T-helper 2 cell treated with Interferon-gamma antibody and Interleukin-4, amounts not matched to agents 100 ng/mL and 5 ng/mL, for 36 hours (primary cell): ENCODE data around the gene NRBP1. TPM values are rescaled to one million over a fixed set of nuclear protein-coding genes. Genes with fewer than 3 reads are reported as not detected.

Experiments used
- intact Hi-C: fragments of 100-400 bp; cut with micrococcal nuclease; formaldehyde crosslinking; loops from one replicate; pipeline ENCODE4 v1.15.1; 2023
- total RNA-seq: library from RNA; stranded (reverse); gene quantifications from 2 replicates; pipeline ENCODE4 v1.2.3, GENCODE V29; 2022

The NRBP1 gene
- total RNA-seq, 1 donor from 2014 or later, result 87.3 TPM

DNA sequence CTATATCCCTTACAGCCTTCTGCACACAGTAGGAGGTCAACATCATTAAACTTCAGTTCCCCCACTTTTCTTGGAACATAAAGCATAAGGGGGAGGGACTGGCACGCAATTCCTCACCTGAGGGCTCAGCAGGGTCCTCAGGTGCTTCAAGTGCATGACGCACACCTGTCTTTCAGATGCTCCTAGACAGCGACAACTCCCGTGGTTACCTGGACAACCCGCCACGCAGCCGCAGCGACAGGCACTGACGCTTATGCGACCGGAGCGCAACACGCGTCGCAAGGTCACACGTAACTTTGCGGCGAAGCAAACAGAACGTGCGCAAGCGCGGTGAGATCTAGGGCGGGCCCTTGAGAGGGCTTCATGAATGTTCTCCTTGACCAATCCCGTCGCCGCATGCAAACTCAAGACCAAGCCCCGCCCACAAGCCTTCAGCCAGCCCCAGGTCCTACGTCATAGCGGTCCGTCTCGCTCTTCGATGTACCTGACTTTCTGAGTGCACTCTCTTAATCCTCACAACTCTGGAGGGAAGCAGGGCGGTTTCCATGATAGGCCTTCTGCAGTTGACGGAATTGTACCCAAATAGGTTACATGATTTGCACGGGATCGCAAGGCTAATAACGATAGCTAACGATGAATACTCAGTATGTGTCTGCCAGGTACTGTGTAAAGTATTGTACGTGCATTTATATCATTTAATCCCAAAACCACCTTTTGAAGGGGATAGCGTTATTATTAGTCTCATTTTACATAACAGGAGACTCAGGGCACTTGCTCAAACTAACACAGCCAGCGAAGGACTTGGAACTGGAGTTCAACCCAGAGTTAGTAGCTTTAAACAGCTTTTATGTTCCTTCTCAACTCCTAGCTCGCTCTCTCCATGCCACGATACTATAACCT lies 61.3 kb downstream of the NRBP1 start, which contains the start of gene IFT172:
TSS of gene IFT172 (minus strand) at position 246 of the 900 bp plus-strand sequence. CDS start at position 156, 90 bp downstream.
- intact Hi-C loops, result loop anchor here (1.0 to 2.0 kb wide), 7 partner anchors 61 to 194 kb away; partner anchors contain the start of genes CCDC121, EIF2B4, GPN1 and GTF3C2

Other genes starting within 250 kb of the NRBP1 start
- 78.3 and 82.5 TPM in 2 replicates for gene ATRAID, start 216.6 kb upstream of the NRBP1 start, total RNA-seq
- 48.5 and 54.4 TPM in 2 replicates for gene SLC5A6, start 216.4 kb upstream of the NRBP1 start, total RNA-seq
- 86.4 and 87.1 TPM in 2 replicates for gene CAD, start 211.3 kb upstream of the NRBP1 start, total RNA-seq
- gene SLC30A3, start 165.6 kb upstream of the NRBP1 start, total RNA-seq, result 0.14 and 0.48 TPM in 2 replicates
- gene DNAJC5G, start 153.2 kb upstream of the NRBP1 start, total RNA-seq, result not detected in 2 replicates
- gene TRIM54, start 146.2 kb upstream of the NRBP1 start, total RNA-seq, result 0.16 TPM in 1 of 2 replicates, not detected in the other
- 1.5 and 2.0 TPM in 2 replicates for gene UCN, start 120.2 kb upstream of the NRBP1 start, total RNA-seq
- gene MPV17, start 105.5 kb upstream of the NRBP1 start, total RNA-seq, result 75.7 and 80.0 TPM in 2 replicates
- gene GTF3C2, start 71.9 kb upstream of the NRBP1 start, total RNA-seq, result 72.2 and 75.6 TPM in 2 replicates
- 39.0 and 43.0 TPM in 2 replicates for gene EIF2B4, start 58.3 kb upstream of the NRBP1 start, total RNA-seq
- 116 and 118 TPM in 2 replicates for gene SNX17, start 58.0 kb upstream of the NRBP1 start, total RNA-seq
- 13.1 and 13.2 TPM in 2 replicates for gene ZNF513, start 47.9 kb upstream of the NRBP1 start, total RNA-seq
- 120 TPM in 2 replicates for gene PPM1G, start 19.0 kb upstream of the NRBP1 start, total RNA-seq
- gene KRTCAP3, start 13.8 kb downstream of the NRBP1 start, total RNA-seq, result 3.8 and 5.3 TPM in 2 replicates
- 8.7 and 9.4 TPM in 2 replicates for gene IFT172, start 61.1 kb downstream of the NRBP1 start, total RNA-seq
- gene FNDC4, start 66.6 kb downstream of the NRBP1 start, total RNA-seq, result not detected in 2 replicates
- gene GCKR, start 68.2 kb downstream of the NRBP1 start, total RNA-seq, result not detected in 2 replicates
- gene ZNF512, start 154.4 kb downstream of the NRBP1 start, total RNA-seq, result 39.8 and 45.8 TPM in 2 replicates
- gene CCDC121, start 200.4 kb downstream of the NRBP1 start, total RNA-seq, result 1.1 and 1.2 TPM in 2 replicates
- 45.6 and 47.9 TPM in 2 replicates for gene GPN1, start 200.4 kb downstream of the NRBP1 start, total RNA-seq
- 34.0 and 34.5 TPM in 2 replicates for gene SUPT7L, start 235.0 kb downstream of the NRBP1 start, total RNA-seq
- gene SLC4A1AP, start 235.3 kb downstream of the NRBP1 start, total RNA-seq, result 23.8 and 26.3 TPM in 2 replicates